ENCODE results near the gene TLR1. TPM values are rescaled to one million over a fixed set of nuclear protein-coding genes. Genes with fewer than 3 reads are reported as not detected.

The TLR1 gene
- total RNA-seq: 4.3 TPM
- long read RNA-seq: 0 reads

DNA sequence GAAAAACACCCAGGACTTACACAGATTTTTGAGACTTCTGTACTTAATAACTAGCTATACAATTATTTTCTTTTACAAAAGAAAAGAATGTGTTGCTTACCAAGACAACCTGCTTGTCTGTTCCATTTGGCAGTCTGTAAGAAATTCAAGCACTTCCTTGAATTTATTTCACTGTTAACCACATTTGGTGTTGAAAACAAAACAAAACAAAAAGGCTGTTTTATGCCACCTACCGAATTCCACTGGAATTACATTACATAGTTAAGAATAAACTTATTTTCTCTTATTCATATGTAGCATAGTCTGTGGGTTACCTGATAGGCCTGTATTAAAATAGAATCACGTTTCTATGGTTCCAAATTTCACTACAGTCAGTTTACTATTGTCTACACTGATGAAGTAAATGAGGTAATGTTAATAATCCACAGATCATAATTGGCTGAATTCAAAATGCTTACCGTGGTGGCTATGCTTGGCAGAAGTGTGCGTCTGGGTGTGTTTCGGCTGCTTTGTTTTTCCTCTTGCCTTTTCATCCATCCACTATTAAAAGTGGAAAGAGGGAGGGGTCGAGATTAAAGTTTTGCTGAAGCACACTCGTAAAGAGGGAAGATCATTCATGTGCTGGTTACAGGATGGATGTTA is at the start of gene TLR1:
Gene TLR1, minus strand, starts transcription at position 138 of the 642 bp plus-strand sequence. CDS start 5,960 bp downstream, outside the sequence.
- no peak for DNase-seq (ENCODE audit: missing footprints)
- intact Hi-C loops (cut with DNase I): no loop called here
- peak; percentile 56 for ATAC-seq

GRCh38 chr4:38846015-38846414 is 41.4 kb upstream of the TLR1 start:
- ATAC-seq: no peak
- intact Hi-C loops (cut with DNase I): no loop called here
- DNase-seq (ENCODE audit: missing footprints): no peak

GRCh38 chr4:38842994-38843393 is 38.4 kb upstream of the TLR1 start:
- intact Hi-C loops (cut with DNase I): no loop called here
- no peak for ATAC-seq
- DNase-seq (ENCODE audit: missing footprints): no peak

GRCh38 chr4:38837849-38838248 is 33.3 kb upstream of the TLR1 start:
- intact Hi-C loops (cut with DNase I): no loop called here
- ATAC-seq (no peak), DNase-seq (ENCODE audit: missing footprints) (no peak)

DNA sequence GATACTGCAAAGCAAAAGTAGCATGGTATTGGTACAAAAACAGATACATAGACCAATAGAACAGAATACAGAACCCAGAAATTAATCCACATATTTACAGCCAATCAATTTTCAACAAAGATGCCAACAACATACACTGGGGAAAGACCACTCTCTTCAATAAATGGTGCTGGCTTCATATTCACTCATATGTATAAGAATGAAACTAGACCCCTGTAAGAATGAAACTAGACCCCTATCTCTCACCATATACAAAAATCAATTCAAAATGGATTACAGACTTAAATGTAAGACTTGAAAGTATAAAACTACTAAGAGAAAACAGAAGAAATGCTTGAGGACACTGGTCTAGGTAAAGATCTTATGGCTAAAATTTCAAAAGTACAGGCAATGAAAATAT is 32.7 kb upstream of the TLR1 start:
- DNase-seq (ENCODE audit: missing footprints) (no peak), ATAC-seq (no peak)
- intact Hi-C loops (cut with DNase I): no loop called here

DNA sequence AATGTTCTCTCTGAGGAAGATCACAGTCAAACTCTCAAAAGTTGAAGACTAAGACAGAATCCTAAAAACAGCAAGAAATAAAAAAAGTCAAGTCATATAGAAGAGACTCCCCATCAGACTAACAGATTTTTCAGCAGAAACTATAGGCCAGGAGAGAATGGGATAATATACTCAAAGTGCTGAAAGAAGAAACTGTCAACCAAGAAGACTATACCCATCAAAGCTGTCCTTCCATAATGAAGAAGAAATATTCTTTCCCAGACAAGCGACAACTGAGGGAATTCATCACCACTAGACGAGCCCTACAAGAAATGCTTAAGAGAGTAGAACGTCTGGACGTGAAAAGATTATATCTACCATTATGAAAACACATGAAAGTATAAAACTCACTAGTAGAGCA is 30.0 kb upstream of the TLR1 start:
- ATAC-seq (no peak), DNase-seq (ENCODE audit: missing footprints) (no peak)
- intact Hi-C loops (cut with DNase I): no loop called here

GRCh38 chr4:38832624-38833528 is 28.3 kb upstream of the TLR1 start:
- intact Hi-C loops (cut with DNase I): no loop called here
- DNase-seq (ENCODE audit: missing footprints): no peak
- no peak for ATAC-seq

DNA sequence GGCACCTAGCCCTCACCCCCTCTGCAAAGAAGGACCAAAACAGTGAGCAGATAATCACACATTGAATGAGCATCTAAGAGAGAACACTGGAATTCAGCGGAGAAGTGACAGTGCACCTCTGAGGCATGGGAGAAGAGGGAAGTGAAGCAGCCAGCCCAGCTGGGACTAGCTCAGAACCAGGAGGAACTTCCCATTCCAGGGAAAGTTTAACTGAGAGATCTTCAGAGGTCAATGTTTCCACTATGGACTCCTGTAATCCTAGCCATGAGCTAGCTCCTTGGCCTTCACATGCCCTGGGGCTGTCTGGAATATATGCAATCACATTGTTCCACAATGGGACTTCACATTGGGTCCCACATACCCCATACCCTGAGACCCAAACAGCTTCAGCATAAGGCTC is 27.6 kb upstream of the TLR1 start:
- no peak for DNase-seq (ENCODE audit: missing footprints)
- intact Hi-C loops (cut with DNase I): no loop called here
- ATAC-seq: no peak

DNA sequence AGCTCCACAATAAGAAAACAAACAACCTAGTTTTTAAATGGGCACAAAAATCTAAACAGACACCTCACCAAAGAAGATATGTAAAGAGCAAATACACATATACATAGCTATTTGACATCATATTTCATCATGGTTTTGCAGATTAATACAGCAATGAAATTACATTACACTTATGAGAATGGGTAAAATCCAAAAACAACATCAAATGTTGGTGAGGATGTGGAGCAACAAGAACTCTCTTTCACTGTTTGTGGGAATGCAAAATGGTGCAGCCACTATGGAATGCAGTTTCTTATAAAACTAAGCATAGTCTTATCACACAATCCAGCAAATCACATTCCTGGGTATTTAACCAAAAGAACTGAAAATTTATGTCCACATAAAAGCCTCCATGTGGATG is 27.1 kb upstream of the TLR1 start:
- intact Hi-C loops (cut with DNase I): no loop called here
- no peak for DNase-seq (ENCODE audit: missing footprints)
- ATAC-seq: no peak

DNA sequence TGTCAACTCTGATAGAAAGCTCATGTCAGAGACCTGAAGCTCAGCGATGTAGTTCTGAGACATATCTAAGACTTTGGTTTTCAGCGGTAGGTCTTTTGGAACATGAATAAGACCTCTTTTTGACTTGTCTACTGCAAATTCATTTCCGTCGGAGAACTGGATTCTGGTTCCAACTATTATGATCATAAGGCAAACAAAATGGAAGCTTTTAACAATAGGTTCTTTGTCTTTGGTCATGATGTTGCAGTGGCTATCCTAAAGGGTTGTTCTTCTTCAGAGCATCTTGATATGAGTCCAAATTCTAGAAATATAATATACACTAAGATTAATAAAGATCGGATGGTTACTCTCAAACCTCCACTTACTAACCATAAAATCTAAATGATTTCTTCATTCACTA is 24.6 kb upstream of the TLR1 start:
- no peak for ATAC-seq
- intact Hi-C loops (cut with DNase I): no loop called here
- DNase-seq (ENCODE audit: missing footprints): no peak

DNA sequence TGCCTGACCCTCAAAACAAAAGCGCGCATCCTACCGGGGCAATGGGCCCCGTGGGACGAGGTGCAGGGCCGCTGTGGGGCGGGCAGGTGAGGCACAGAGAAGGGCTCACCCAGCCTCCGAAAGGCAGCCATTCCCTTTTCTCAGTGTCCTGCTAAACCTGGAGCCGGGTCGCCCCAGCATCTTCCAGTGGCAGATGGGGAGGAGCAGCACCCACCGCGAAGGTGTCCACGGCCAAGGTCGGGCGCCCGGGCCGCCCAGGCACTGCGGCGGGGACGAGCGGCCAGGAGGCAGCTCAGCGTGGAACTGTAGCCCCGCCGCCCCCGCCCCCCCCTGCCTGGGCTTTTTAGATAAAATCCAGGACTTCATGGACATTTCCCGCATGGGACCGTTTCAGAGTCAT is 19.2 kb upstream of the TLR1 start:
- DNase-seq (ENCODE audit: missing footprints) (no peak), ATAC-seq (no peak)
- intact Hi-C loops (cut with DNase I): no loop called here

GRCh38 chr4:38822748-38823303 is 18.2 kb upstream of the TLR1 start:
- DNase-seq (ENCODE audit: missing footprints): no peak
- intact Hi-C loops (cut with DNase I): no loop called here

DNA sequence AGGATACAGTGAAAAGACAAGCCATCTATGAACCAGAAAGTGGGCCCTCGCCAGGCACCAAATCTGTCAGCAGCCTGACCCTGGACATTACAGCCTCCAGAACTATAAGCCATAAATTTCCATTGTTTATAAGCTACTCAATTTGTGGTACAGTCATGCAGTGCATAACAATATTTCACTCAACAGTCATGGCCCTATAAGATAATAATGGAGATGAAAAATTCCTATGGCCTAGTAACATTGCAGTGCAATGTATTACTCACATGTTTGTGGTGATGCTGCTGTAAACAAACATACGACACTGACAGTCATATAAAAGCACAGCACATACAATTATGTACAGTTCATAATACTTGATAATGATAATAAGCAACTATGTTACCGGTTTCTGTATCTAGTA is 17.1 kb upstream of the TLR1 start:
- ATAC-seq (no peak), DNase-seq (ENCODE audit: missing footprints) (no peak)
- intact Hi-C loops (cut with DNase I): no loop called here

More at GRCh38 chr4:38822748-38823303, 18.2 kb upstream of the TLR1 start:
- no peak for ATAC-seq

DNA sequence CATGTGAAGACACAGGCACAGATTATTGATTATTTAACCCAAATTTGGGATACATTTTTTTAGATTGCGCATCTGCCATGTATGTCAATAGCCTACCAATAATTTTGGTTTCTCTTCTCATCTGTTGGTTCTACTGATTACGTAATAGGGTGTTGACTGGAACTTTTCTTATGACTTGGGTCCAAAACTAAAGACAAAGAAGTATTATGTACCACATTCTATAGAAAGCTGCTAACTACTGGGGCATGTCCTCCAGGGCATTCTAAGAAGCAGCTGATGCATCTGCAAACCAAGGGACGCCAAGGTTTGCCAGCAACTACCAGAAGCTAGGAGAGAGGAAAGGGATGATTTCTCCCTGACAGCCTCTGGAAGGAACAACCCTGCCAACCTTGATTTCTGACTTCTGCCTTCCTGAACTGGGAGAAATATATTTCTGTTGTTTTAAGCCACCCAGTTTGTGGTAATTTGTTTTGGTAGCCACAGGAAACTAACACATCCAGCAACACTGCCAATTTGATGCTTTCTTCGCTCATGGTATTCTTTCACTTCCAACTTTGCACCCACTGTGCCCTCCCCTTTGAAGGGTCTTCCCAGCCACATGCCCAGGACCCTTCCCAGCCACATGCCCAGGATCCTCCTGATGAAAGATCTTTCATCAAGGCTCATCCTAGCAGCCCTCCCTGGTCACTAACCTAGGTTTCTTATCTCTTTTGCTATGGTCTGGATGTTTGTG is 15.9 kb upstream of the TLR1 start:
- intact Hi-C loops (cut with DNase I): no loop called here
- ATAC-seq: no peak

GRCh38 chr4:38819569-38819968 is 15.0 kb upstream of the TLR1 start:
- DNase-seq (ENCODE audit: missing footprints) (no peak), ATAC-seq (no peak)
- intact Hi-C loops (cut with DNase I): no loop called here

More for the DNA sequence above, 15.9 kb upstream of the TLR1 start:
- DNase-seq (ENCODE audit: missing footprints): no peak

GRCh38 chr4:38818441-38818976 is 13.9 kb upstream of the TLR1 start:
- intact Hi-C loops (cut with DNase I): no loop called here

DNA sequence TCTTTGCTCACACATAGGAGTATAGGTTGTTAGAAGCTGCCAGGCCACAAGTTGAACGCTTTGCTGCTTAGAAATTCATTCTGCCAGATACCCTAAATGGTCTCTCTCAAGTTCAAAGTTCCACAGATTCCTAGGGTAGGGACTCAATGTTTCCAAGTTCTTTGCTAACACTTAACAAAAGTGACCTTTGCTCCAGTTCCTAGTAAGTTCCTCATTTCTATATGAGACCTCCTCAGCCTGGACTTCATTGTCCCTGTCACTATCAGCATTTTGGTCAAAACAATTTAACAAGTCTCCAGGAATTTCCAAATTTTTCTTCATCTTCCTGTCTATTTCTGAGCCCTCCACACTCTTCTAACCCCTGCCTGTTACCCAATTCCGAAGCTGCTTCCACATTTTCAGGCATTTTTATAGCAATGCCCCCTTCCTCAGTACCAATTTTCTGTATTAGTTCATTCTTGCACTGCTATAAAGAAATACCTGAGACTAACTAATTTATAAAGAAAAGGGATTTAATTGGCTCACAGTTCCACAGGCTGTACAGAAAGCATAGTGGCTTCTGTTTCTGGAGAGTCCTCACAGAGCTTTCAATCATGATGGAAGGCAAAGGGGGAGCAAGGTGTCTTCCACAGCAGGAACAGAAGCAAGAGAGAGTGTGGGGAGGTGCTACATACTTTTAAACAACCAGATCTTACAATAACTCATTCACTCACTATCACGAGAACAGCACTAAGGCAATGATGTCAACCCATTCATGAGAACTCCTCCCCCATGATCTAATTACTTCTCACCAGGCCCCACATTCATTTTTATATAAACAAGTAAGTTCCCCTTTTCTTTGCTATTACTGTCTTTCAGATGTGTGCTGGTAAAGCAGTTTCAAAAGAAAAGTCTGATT is 11.5 kb upstream of the TLR1 start:
- DNase-seq (ENCODE audit: missing footprints): no peak
- intact Hi-C loops (cut with DNase I): no loop called here
- ATAC-seq: peak; percentile 47

More at GRCh38 chr4:38818441-38818976, 13.9 kb upstream of the TLR1 start:
- no peak for ATAC-seq
- DNase-seq (ENCODE audit: missing footprints): no peak

GRCh38 chr4:38814386-38814785 is 9.8 kb upstream of the TLR1 start:
- DNase-seq (ENCODE audit: missing footprints) (no peak), ATAC-seq (no peak)
- intact Hi-C loops (cut with DNase I): no loop called here

Measured in Right ventricle myocardium inferior (tissue), 1 donor.